Measurements from ENCODE around the gene MRFAP1L1.

The MRFAP1L1 gene

DNA sequence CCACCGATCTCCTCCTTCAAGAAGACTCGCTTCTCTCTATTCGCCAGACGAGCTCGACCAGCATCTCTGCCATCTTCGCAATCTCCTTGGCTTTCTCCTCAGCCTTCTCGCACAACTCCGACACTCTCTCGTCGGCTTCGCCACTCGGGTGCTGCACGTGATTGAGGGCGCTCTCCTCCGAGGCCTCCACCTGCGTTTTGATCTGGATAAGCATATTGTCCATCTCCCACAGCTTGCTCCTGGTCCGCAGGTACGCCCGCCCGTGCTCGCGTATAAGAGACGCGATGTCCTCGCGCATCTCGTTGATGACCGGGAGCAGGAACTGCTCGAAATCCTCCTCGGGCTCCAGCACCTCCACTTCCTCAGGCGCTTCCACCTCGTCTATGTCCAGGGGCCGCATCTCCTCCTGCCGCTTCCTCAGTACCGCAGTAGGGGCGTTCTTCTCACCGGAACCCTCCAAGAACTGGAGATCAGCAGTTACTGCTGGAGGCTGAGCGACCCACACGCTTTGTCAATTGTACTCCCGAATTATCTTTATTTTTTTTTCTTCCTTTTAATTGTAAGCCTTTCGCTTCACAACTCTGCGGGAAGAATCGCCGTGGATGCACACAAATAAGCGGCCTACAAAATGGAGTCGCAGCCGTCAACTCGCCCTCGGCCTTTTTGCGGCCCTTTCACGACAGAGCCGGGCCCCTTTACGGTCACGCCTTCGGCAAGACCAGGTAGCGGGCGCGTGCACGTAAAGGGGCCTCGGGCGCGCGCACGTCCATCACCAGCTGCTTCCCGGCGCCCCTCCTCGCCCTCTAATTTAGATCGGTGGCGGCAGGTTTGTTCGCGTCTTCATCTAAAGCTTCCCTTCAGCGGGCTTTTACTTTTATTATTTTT is at the start of gene MRFAP1L1:
Gene MRFAP1L1, minus strand, starts transcription at position 636 of the 885 bp plus-strand sequence. Its CDS starts 236 bp downstream, at position 400.
- TF ChIP-seq, protein P1, sequence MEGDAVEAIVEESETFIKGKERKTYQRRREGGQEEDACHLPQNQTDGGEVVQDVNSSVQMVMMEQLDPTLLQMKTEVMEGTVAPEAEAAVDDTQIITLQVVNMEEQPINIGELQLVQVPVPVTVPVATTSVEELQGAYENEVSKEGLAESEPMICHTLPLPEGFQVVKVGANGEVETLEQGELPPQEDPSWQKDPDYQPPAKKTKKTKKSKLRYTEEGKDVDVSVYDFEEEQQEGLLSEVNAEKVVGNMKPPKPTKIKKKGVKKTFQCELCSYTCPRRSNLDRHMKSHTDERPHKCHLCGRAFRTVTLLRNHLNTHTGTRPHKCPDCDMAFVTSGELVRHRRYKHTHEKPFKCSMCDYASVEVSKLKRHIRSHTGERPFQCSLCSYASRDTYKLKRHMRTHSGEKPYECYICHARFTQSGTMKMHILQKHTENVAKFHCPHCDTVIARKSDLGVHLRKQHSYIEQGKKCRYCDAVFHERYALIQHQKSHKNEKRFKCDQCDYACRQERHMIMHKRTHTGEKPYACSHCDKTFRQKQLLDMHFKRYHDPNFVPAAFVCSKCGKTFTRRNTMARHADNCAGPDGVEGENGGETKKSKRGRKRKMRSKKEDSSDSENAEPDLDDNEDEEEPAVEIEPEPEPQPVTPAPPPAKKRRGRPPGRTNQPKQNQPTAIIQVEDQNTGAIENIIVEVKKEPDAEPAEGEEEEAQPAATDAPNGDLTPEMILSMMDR (IDR thresholded peaks at IDR 0.05), result no peak

DNA sequence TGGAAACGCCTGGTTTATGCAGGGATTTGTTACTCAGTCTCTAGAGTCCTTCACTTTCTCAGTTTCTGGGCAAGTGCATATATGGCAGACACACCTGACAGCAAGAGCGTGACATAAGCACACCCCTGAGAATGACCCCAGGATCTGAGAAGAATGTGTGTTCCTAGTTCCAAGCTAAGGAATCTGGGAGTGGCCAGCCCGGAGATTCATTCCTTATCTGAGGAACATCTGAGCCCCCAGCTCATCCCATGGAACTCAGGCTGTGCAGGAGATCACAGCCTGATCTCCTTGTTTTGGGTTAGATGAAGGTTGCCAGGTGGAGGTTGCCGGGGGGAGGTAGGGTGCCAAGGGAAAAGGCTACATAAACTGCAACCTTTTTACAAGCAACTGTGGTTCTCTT is 49.1 kb upstream of the MRFAP1L1 start:
- TF ChIP-seq, protein P1 (IDR thresholded peaks at IDR 0.05), result no peak

DNA sequence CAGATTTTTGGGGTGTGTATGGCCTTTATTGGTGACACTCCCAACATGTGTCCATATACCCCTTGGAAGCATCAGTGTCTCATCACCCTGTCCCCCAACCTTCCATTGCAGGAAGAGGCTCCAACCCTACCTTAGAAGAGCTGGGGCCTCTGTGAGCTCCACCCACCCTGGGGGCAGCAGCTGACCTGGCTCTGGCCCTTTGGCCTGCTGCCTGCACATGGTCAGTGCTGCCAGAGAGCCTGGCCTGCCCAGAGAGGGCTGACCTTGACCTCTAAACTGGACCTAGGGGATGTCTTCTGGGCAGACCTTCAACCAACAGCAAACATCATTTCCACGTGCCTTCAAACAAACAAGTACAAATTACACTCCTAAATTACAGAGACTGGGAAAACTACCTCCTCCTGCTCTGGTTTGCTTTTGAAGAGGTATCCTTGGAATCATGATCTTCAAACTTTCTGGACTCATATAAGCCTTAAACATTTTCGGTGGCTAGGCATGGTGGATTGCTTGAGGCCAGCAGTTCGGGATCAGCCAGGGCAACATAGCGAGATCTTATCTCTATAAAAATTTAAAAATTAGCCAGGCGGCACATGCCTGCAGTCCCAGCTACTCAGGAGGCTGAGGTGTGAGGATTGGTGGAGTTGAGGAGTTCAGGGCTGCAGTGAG is 45.6 kb upstream of the MRFAP1L1 start:
- TF ChIP-seq, protein P1 (IDR thresholded peaks at IDR 0.05), result no peak

DNA sequence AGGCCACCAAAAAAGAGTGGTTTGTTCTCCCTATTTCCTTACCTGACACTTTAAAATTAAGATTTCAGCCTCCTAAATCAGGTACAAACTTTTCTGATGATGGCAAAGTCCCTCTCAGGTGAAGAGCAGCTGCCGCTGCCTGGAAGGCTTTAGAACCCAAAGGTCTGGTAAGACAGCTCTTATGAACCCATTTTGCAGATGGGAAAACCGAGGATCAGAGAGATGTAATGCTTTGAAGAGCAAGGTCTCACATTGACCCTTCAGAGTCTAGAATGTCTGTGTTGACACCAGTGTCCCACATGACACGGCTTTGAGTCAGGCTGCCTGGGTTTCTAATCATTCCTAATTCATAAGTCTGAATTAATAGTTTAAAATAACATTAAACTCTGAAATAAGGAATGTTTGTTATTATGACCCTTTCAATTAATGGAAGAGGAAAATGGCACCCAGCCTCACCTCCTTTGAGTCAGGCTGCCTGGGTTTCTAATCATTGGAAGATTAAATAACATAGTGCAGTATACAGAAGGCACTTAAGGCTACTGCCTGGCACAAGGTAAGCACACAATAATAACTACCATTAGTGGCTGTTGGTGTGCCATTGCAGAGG is 44.9 kb upstream of the MRFAP1L1 start:
- TF ChIP-seq, protein P1 (IDR thresholded peaks at IDR 0.05), result no peak

DNA sequence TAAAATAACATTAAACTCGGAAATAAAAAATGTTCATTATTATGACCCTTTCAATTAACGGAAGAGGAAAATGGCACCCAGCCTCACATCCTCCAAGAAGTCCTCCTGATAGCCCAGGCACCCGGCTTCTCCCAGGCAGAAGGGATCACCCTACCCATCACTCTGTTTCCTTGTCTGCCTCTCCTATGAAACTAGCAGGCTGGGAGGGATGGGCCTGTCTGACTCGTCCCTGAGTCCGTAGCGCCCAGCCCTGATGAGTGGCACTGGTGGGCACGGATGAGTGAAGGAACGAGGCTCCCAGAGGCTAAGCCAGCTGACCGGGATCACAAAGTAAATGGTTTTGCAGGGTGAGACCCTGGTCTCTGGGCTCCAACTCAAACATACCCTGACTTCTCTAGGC is 44.2 kb upstream of the MRFAP1L1 start:
- TF ChIP-seq, protein P1 (IDR thresholded peaks at IDR 0.05), result no peak

DNA sequence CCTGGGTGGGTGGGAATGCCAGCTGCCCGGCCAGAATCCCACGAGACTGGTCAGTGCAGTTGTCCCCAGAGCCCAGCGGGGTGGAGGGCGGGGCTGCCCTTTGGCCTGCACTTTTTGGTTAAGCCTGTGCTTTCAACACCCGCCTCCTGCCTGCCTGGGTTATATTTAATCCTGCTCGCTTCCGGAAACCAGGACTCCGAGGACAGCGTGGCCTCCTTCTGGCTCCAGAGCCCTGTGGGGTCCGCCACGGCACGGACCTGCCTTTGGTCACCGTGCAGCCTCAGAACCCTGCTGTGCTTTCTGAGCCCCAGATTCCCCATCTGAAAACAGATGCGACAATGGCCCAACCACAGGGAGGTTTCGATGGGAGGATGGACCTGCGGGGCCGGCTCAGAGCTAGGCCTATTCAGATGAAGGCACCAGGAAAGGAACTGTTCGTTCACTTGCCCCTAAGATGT is 43.5 kb upstream of the MRFAP1L1 start:
- TF ChIP-seq, protein P1 (IDR thresholded peaks at IDR 0.05), result no peak

DNA sequence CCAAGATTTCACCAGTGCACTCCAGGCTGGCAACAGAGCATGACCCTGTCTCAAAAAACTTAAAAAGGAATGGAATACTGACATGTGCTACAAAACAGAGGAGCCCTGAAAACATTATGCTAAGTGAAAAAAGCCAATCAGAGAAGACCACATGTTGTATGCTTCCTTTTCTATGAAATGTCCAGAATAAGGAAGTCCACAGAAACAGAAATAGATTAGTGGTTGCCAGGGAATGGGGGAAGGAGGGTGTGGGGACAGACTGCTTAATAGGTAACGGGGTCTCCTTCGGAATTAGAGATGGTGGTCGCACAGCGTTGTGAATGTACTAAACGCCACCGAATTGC is 42.8 kb upstream of the MRFAP1L1 start:
- TF ChIP-seq, protein P1 (IDR thresholded peaks at IDR 0.05), result no peak

Measured in LNCAP (cell line).